A673 (cell line): Measurements from ENCODE around the gene UTY. TPM values are rescaled to one million over a fixed set of nuclear protein-coding genes. Genes with fewer than 3 reads are reported as not detected.

Experiments used
- BruUV-seq: library from RNA; stranded (reverse); fragments of 400-500 nt; replicated peaks from 2 replicates; lab custom pipeline; 2021; lab: Mats Ljungman, UMichigan
- CTCF ChIA-PET: fragments of 300-600 bp; sonication (Branson Sonifier 250); formaldehyde crosslinking; loops from one replicate; lab custom pipeline; 2022; ENCODE audit warnings: antibody characterized with exemption; lab: Charles Lee
- POLR2A ChIA-PET: fragments of 300-600 bp; sonication (Branson Sonifier 250); formaldehyde crosslinking; loops from one replicate; lab custom pipeline; 2022; ENCODE audit warnings: antibody characterized with exemption; ENCODE audit not compliant: low non-redundant PET; lab: Charles Lee
- DNase-seq: peaks from one replicate; pipeline ENCODE4 v3.0.0-alpha.2; 2015; ENCODE audit warnings: low spot score
- H3K27ac ChIP-seq: fragments of 200-600 bp; sonication (generic); 2 replicates; pipeline ENCODE4 v1.5.1; 2016; ENCODE audit warnings: mixed run types, low read depth, mild to moderate bottlenecking, mixed read lengths, antibody characterized with exemption, low read length; ENCODE audit not compliant: poor library complexity, severe bottlenecking
- H3K27me3 ChIP-seq: fragments of 200-600 bp; sonication (generic); replicated peaks from 2 replicates; pipeline ENCODE4 v1.6.1; 2017; ENCODE audit warnings: mixed run types, low read depth, mild to moderate bottlenecking, mixed read lengths, antibody characterized with exemption, low read length; ENCODE audit not compliant: insufficient read depth, poor library complexity
- H3K36me3 ChIP-seq: fragments of 200-600 bp; sonication (generic); 2 replicates; pipeline ENCODE4 v1.6.1; 2016; ENCODE audit warnings: mixed run types, mild to moderate bottlenecking, mixed read lengths, antibody characterized with exemption, low read length; ENCODE audit not compliant: insufficient read depth, poor library complexity, severe bottlenecking
- H3K4me1 ChIP-seq: fragments of 200-600 bp; sonication (generic); 2 replicates; pipeline ENCODE4 v1.6.1; 2017; ENCODE audit warnings: mixed run types, mild to moderate bottlenecking, mixed read lengths, antibody characterized with exemption, low read length; ENCODE audit not compliant: insufficient read depth, poor library complexity, severe bottlenecking
- H3K4me3 ChIP-seq: fragments of 200-600 bp; sonication (generic); 2 replicates; pipeline ENCODE4 v1.5.1; 2016; ENCODE audit warnings: low read depth, mixed run types, mild to moderate bottlenecking, mixed read lengths, low read length; ENCODE audit not compliant: poor library complexity, severe bottlenecking
- H3K9me3 ChIP-seq: fragments of 200-600 bp; sonication (generic); 2 replicates; pipeline ENCODE4 v1.6.1; 2016; ENCODE audit warnings: mixed run types, low read depth, mild to moderate bottlenecking, mixed read lengths, antibody characterized with exemption, low read length; ENCODE audit not compliant: poor library complexity, severe bottlenecking
- CTCF ChIP-seq: fragments of 300-800, 200-600 bp; sonication (generic); conservative IDR thresholded peaks from 2 replicates; pipeline ENCODE4 v1.5.1; 2017; ENCODE audit warnings: low read depth, mild to moderate bottlenecking, antibody characterized with exemption, low read length, moderate library complexity, mixed read lengths
- EZH2 ChIP-seq: fragments of 200-600 bp; sonication (generic); IDR thresholded peaks from 2 replicates; pipeline ENCODE4 v1.6.1; 2017; ENCODE audit warnings: borderline replicate concordance, low read depth, mild to moderate bottlenecking, mixed read lengths, antibody characterized with exemption, low read length; ENCODE audit not compliant: poor library complexity, severe bottlenecking
- intact Hi-C: fragments of 100-400 bp; cut with micrococcal nuclease; formaldehyde crosslinking; loops from one replicate; pipeline ENCODE4 v1.10.0; 2022; ENCODE audit not compliant: unreplicated experiment
- total RNA-seq: library from RNA; stranded (reverse); gene quantifications from 2 replicates; pipeline ENCODE4 v1.2.3, GENCODE V29; 2021

The UTY gene
- total RNA-seq, 1 experiment from 2014 or later: not detected

- H3K27ac ChIP-seq: no peak overlapping the region
- no TSS peak for BruUV-seq
- TF ChIP-seq CTCF: no peak
- no peak for TF ChIP-seq EZH2
- no peaks in the 10 kb centered on the region for H3K4me1 ChIP-seq
- H3K4me3 ChIP-seq: no peak overlapping the region
- no peaks in the 10 kb centered on the region for H3K27me3 ChIP-seq
- intact Hi-C loops: no loop called here
- no peaks in the 10 kb centered on the region for H3K36me3 ChIP-seq
- no peak for DNase-seq
- no peaks in the 10 kb centered on the region for H3K9me3 ChIP-seq
- ChIA-PET CTCF (no interaction called here), POLR2A (no interaction called here)
Observed at GRCh38 chrY:13423281-13423732, 56.5 kb downstream of the UTY start.

- TF ChIP-seq CTCF (no peak), EZH2 (no peak)
- BruUV-seq: no TSS peak
- CTCF ChIA-PET: no interaction called here
- no peaks in the 10 kb centered on the region for H3K9me3 ChIP-seq
- POLR2A ChIA-PET: no interaction called here
- no peaks in the 10 kb centered on the region for H3K36me3 ChIP-seq
- DNase-seq: no peak
- no peaks in the 10 kb centered on the region for H3K4me1 ChIP-seq
- H3K4me3 ChIP-seq: no peak overlapping the region
- H3K27ac ChIP-seq: no peak overlapping the region
- intact Hi-C loops: no loop called here
- no peaks in the 10 kb centered on the region for H3K27me3 ChIP-seq
Observed at GRCh38 chrY:13416869-13417661, 62.8 kb downstream of the UTY start.

GRCh38 chrY:13415556-13415955 is 64.3 kb downstream of the UTY start:
- no TSS peak for BruUV-seq
- DNase-seq: no peak
- H3K9me3 ChIP-seq: no peaks in the 10 kb centered on the region
- no peaks in the 10 kb centered on the region for H3K4me1 ChIP-seq
- no peak overlapping the region for H3K27ac ChIP-seq
- no peak for TF ChIP-seq CTCF
- TF ChIP-seq EZH2: no peak
- H3K36me3 ChIP-seq: no peaks in the 10 kb centered on the region
- intact Hi-C loops: no loop called here
- no peaks in the 10 kb centered on the region for H3K27me3 ChIP-seq
- H3K4me3 ChIP-seq: no peak overlapping the region
- ChIA-PET POLR2A (no interaction called here), CTCF (no interaction called here)
